IPS DF 19.7 (cell line): ENCODE data around the gene CCDC17.

Experiments used
- DNase-seq: peaks from one replicate; pipeline ENCODE4 v3.0.0-alpha.2; 2013; ENCODE audit warnings: low read depth, low spot score

The CCDC17 gene

GRCh38 chr1:45623972-45624371, at the start of gene CCDC17:
CCDC17 (minus strand) TSS chr1:45624054; CDS start chr1:45623909, 145 bp downstream.
- DNase-seq = no peak

- DNase-seq = no peak
Observed at GRCh38 chr1:45669859-45670655, 46.2 kb upstream of the CCDC17 start.

GRCh38 chr1:45669379-45669778, 45.5 kb upstream of the CCDC17 start:
- DNase-seq = no peak

GRCh38 chr1:45668526-45668925, 44.7 kb upstream of the CCDC17 start:
- DNase-seq = no peak

- no peak for DNase-seq
Observed at GRCh38 chr1:45667321-45668111, 43.7 kb upstream of the CCDC17 start.

GRCh38 chr1:45666836-45667235, 43.0 kb upstream of the CCDC17 start:
- DNase-seq = no peak

GRCh38 chr1:45660336-45660735, 36.5 kb upstream of the CCDC17 start:
- DNase-seq = no peak

GRCh38 chr1:45659222-45659621, 35.4 kb upstream of the CCDC17 start:
- DNase-seq = no peak

- DNase-seq = no peak
Observed at GRCh38 chr1:45658171-45658570, 34.3 kb upstream of the CCDC17 start.

- no peak for DNase-seq
Observed at GRCh38 chr1:45656573-45657226, 32.8 kb upstream of the CCDC17 start.

GRCh38 chr1:45654540-45655280, 30.9 kb upstream of the CCDC17 start:
- no peak for DNase-seq

GRCh38 chr1:45647248-45648021, 23.6 kb upstream of the CCDC17 start:
- DNase-seq = no peak

- DNase-seq = no peak
Observed at GRCh38 chr1:45644661-45645060, 20.8 kb upstream of the CCDC17 start.

GRCh38 chr1:45643978-45644377, 20.1 kb upstream of the CCDC17 start:
- no peak for DNase-seq

- DNase-seq = no peak
Observed at GRCh38 chr1:45643321-45643720, 19.5 kb upstream of the CCDC17 start.

GRCh38 chr1:45640293-45640692, 16.4 kb upstream of the CCDC17 start:
- no peak for DNase-seq

- no peak for DNase-seq
Observed at GRCh38 chr1:45635211-45635610, 11.4 kb upstream of the CCDC17 start.

GRCh38 chr1:45630429-45630828, 6.6 kb upstream of the CCDC17 start:
- no peak for DNase-seq

GRCh38 chr1:45629035-45629434, 5.2 kb upstream of the CCDC17 start:
- no peak for DNase-seq

GRCh38 chr1:45622524-45623394, 1.1 kb downstream of the CCDC17 start:
- DNase-seq = no peak
